Lung (tissue), 12 donors: ENCODE data around the gene GPC6. TPM values are rescaled to one million over a fixed set of nuclear protein-coding genes. Genes with fewer than 3 reads are reported as not detected.

Experiments used
- ATAC-seq: fragments of 200-7000 bp; cut with Tn5 transposase; one replicate; pipeline ENCODE4 v1.9.1; 2020; ENCODE audit warnings: moderate number of reproducible peaks; ENCODE audit not compliant: insufficient read depth, low FRiP score
- DNase-seq, 3 donors: peaks; one replicate each; pipeline ENCODE4 v3.0.0-alpha.2; 2013 to 2017
- H3K27ac ChIP-seq, 2 donors: one replicate each; pipeline ENCODE4 v1.5.1; 2013; ENCODE audit warnings: mild to moderate bottlenecking in 2 of 2, moderate library complexity in 2 of 2, control low read depth in 1 of 2, inconsistent platforms in 1 of 2, low read depth in 1 of 2, low read length in 1 of 2
- H3K27me3 ChIP-seq, 3 donors: one replicate each; pipeline ENCODE4 v1.5.1; 2013; ENCODE audit warnings: low read length in 2 of 3; ENCODE audit not compliant: control insufficient read depth in 3 of 3, insufficient read depth in 3 of 3
- H3K36me3 ChIP-seq, 4 donors: one replicate each; pipeline ENCODE4 v1.5.1; 2013; ENCODE audit warnings: low read length in 4 of 4, mild to moderate bottlenecking in 1 of 4, moderate library complexity in 1 of 4; ENCODE audit not compliant: control insufficient read depth in 4 of 4, insufficient read depth in 4 of 4
- H3K4me1 ChIP-seq, 5 donors: one replicate each; pipeline ENCODE4 v1.5.1; 2013; ENCODE audit warnings: low read length in 5 of 5, mild to moderate bottlenecking in 2 of 5, moderate library complexity in 1 of 5; ENCODE audit not compliant: control insufficient read depth in 5 of 5, insufficient read depth in 5 of 5
- H3K4me3 ChIP-seq: one replicate; pipeline ENCODE4 v1.5.1; 2013; ENCODE audit warnings: mild to moderate bottlenecking, control low read depth, moderate library complexity
- H3K9ac ChIP-seq, 2 donors: one replicate each; pipeline ENCODE4 v1.5.1; 2013; ENCODE audit warnings: low read length in 2 of 2, control low read depth in 1 of 2; ENCODE audit not compliant: insufficient read depth in 1 of 2
- H3K9me3 ChIP-seq, 4 donors: one replicate each; pipeline ENCODE4 v1.5.1; 2013; ENCODE audit warnings: low read length in 3 of 4, mild to moderate bottlenecking in 1 of 4, moderate library complexity in 1 of 4; ENCODE audit not compliant: control insufficient read depth in 4 of 4, insufficient read depth in 3 of 4
- CTCF ChIP-seq: IDR thresholded peaks from 2 replicates; pipeline ENCODE4 v1.5.1; 2012; ENCODE audit warnings: mild to moderate bottlenecking; ENCODE audit errors: control extremely low read depth, extremely low read depth
- WGBS, 2 donors: extraction: QIAGEN DNeasy Blood & Tissue Kit; methylation state at CpG; one replicate each; pipeline ENCODE4 v1.1.7; 2013; 5-methylcytosine and 5-hydroxymethylcytosine counted together
- polyA plus RNA-seq, 2 donors: library from polyadenylated mRNA; stranded (reverse); fragments of 200-250 nt; gene quantifications; one replicate each; pipeline ENCODE4 v1.2.1, GENCODE V29; 2013
- total RNA-seq, 2 donors: library from RNA; depleted of rRNA in 1 of 2; stranded (reverse); fragments of >200 nt in 1 of 2; gene quantifications; one replicate each; pipeline ENCODE4 v1.2.1, GENCODE V29; 2014 to 2021
- donor health status: control.
- donor health status: control.
- donor health status: Bipolar disorder and iron deficiency.
- donor health status: healthy.
- donor health status: DM: yes; HTN: yes; CAD: no.

GPC6 gene
- total and polyA plus RNA-seq, 4 donors: 0.45 to 31.4 (median 4.8) TPM

- Histone ChIP-seq H3K27ac (no peak overlapping the region), H3K4me1 (no peaks in the 10 kb centered on the region), H3K9ac (no peak overlapping the region), H3K4me3 (no peak overlapping the region), H3K27me3 (no peaks in the 10 kb centered on the region), H3K9me3 (peaks cover 0 to 3% (median 0%) of the 10 kb centered on the region in 4 donors), H3K36me3 (no peaks in the 10 kb centered on the region)
- 75 to 77% methylated on average over 1 of the region's 1 CpG for WGBS, 2 donors
- ATAC-seq (no peak), DNase-seq (no peak)
- TF ChIP-seq CTCF: no peak
Observed at GRCh38 chr13:93926425-93926824, 699.8 kb downstream of the GPC6 start.

- Histone ChIP-seq H3K4me1 (no peaks in the 10 kb centered on the region), H3K27ac (no peak overlapping the region), H3K27me3 (no peaks in the 10 kb centered on the region), H3K4me3 (no peak overlapping the region), H3K36me3 (no peaks in the 10 kb centered on the region), H3K9me3 (no peaks in the 10 kb centered on the region), H3K9ac (no peak overlapping the region)
- 70 to 73% methylated on average over 1 of the region's 1 CpG for WGBS, 2 donors
- no peak for DNase-seq
- TF ChIP-seq CTCF: no peak
- no peak for ATAC-seq
Observed at GRCh38 chr13:93927431-93927830, 700.8 kb downstream of the GPC6 start.

- no peaks in the 10 kb centered on the region for H3K27me3 ChIP-seq
- TF ChIP-seq CTCF: no peak
- no peak overlapping the region for H3K27ac ChIP-seq
- ATAC-seq (no peak), DNase-seq (no peak)
- H3K9me3 ChIP-seq: no peaks in the 10 kb centered on the region
- H3K4me1 ChIP-seq: no peaks in the 10 kb centered on the region
- 89 to 91% methylated on average over 3 of the region's 3 CpGs for WGBS, 2 donors
- no peak overlapping the region for H3K4me3 ChIP-seq
- no peaks in the 10 kb centered on the region for H3K36me3 ChIP-seq
- H3K9ac ChIP-seq: no peak overlapping the region
Observed at GRCh38 chr13:93932901-93933300, 706.3 kb downstream of the GPC6 start.

- Histone ChIP-seq H3K4me1 (no peaks in the 10 kb centered on the region), H3K27ac (no peak overlapping the region), H3K9me3 (no peaks in the 10 kb centered on the region), H3K27me3 (no peaks in the 10 kb centered on the region), H3K9ac (no peak overlapping the region), H3K36me3 (no peaks in the 10 kb centered on the region), H3K4me3 (no peak overlapping the region)
- no peak for ATAC-seq
- 80 to 89% methylated on average over 4 of the region's 4 CpGs for WGBS, 2 donors
- no peak for TF ChIP-seq CTCF
- no peak for DNase-seq
Observed at GRCh38 chr13:93936901-93937300, 710.3 kb downstream of the GPC6 start.
